ENCODE measurements around the gene ETV6.

ETV6 gene

GRCh38 chr12:11745113-11745512, 95.6 kb downstream of the ETV6 start:
- no peaks in the 10 kb centered on the region for H3K36me3 ChIP-seq (ENCODE audit: insufficient read depth)
- H3K4me3 ChIP-seq (IDR thresholded peaks at IDR 0.05; ENCODE audit: insufficient read depth, low read depth, low read length) = no peak overlapping the region
- H4K20me1 ChIP-seq (ENCODE audit: insufficient read depth) = no peaks in the 10 kb centered on the region
- H2AFZ ChIP-seq (ENCODE audit: low read depth) = no peak overlapping the region
- H3K27me3 ChIP-seq (ENCODE audit: insufficient read depth, low read depth) = no peaks in the 10 kb centered on the region
- H3K27ac ChIP-seq = no peak overlapping the region
- H3K9ac ChIP-seq = no peak overlapping the region
- peaks cover 9% of the 10 kb centered on the region; the same call in 1 of the 2 replicates for H3K79me2 ChIP-seq (ENCODE audit: insufficient read depth, low read depth)
- TF ChIP-seq CTCF (conservative IDR thresholded peaks at IDR 0.05; ENCODE audit: low read depth, low read length) = no peak
- H3K4me1 ChIP-seq (ENCODE audit: low read depth, poor library complexity, severe bottlenecking) = peaks cover 5% of the 10 kb centered on the region
- no peak overlapping the region for H3K4me2 ChIP-seq

- Histone ChIP-seq H3K79me2 (ENCODE audit: insufficient read depth, low read depth) (peaks cover 12% of the 10 kb centered on the region; the same call in 1 of the 2 replicates), H3K9ac (no peak overlapping the region), H4K20me1 (ENCODE audit: insufficient read depth) (no peaks in the 10 kb centered on the region)
These were observed 96.7 kb downstream of the ETV6 start for GRCh38 chr12:11746024-11746771.

GRCh38 chr12:11746940-11747716, 97.7 kb downstream of the ETV6 start:
- no peak for TF ChIP-seq CTCF (conservative IDR thresholded peaks at IDR 0.05; ENCODE audit: low read depth, low read length)
- Histone ChIP-seq H3K9ac (no peak overlapping the region), H3K4me2 (no peak overlapping the region), H4K20me1 (ENCODE audit: insufficient read depth) (no peaks in the 10 kb centered on the region), H3K27me3 (ENCODE audit: insufficient read depth, low read depth) (no peaks in the 10 kb centered on the region), H2AFZ (ENCODE audit: low read depth) (no peak overlapping the region), H3K36me3 (ENCODE audit: insufficient read depth) (no peaks in the 10 kb centered on the region), H3K4me3 (IDR thresholded peaks at IDR 0.05; ENCODE audit: insufficient read depth, low read depth, low read length) (no peak overlapping the region), H3K79me2 (ENCODE audit: insufficient read depth, low read depth) (peaks cover 13% of the 10 kb centered on the region; the same call in 1 of the 2 replicates), H3K4me1 (ENCODE audit: low read depth, poor library complexity, severe bottlenecking) (peaks cover 19% of the 10 kb centered on the region), H3K27ac (no peak overlapping the region)

More at GRCh38 chr12:11746024-11746771, 96.7 kb downstream of the ETV6 start:
- peaks cover 13% of the 10 kb centered on the region for H3K4me1 ChIP-seq (ENCODE audit: low read depth, poor library complexity, severe bottlenecking)
- no peaks in the 10 kb centered on the region for H3K27me3 ChIP-seq (ENCODE audit: insufficient read depth, low read depth)
- TF ChIP-seq CTCF (conservative IDR thresholded peaks at IDR 0.05; ENCODE audit: low read depth, low read length) = no peak
- H3K36me3 ChIP-seq (ENCODE audit: insufficient read depth) = no peaks in the 10 kb centered on the region
- no peak overlapping the region for H3K4me2 ChIP-seq
- H3K4me3 ChIP-seq (IDR thresholded peaks at IDR 0.05; ENCODE audit: insufficient read depth, low read depth, low read length) = no peak overlapping the region
- no peak overlapping the region for H2AFZ ChIP-seq (ENCODE audit: low read depth)
- H3K27ac ChIP-seq = no peak overlapping the region

- Histone ChIP-seq H3K4me1 (ENCODE audit: low read depth, poor library complexity, severe bottlenecking) (peaks cover 27% of the 10 kb centered on the region), H3K27me3 (ENCODE audit: insufficient read depth, low read depth) (no peaks in the 10 kb centered on the region), H3K4me2 (no peak overlapping the region), H4K20me1 (ENCODE audit: insufficient read depth) (no peaks in the 10 kb centered on the region), H3K79me2 (ENCODE audit: insufficient read depth, low read depth) (peaks cover 13% of the 10 kb centered on the region; the same call in 1 of the 2 replicates), H3K36me3 (ENCODE audit: insufficient read depth) (no peaks in the 10 kb centered on the region), H3K4me3 (IDR thresholded peaks at IDR 0.05; ENCODE audit: insufficient read depth, low read depth, low read length) (no peak overlapping the region), H2AFZ (ENCODE audit: low read depth) (no peak overlapping the region), H3K9ac (no peak overlapping the region), H3K27ac (no peak overlapping the region)
- no peak for TF ChIP-seq CTCF (conservative IDR thresholded peaks at IDR 0.05; ENCODE audit: low read depth, low read length)
These were observed 98.5 kb downstream of the ETV6 start for GRCh38 chr12:11747969-11748368.

All from KMS-11 (cell line).